Measurements from ENCODE around the gene VDAC1. TPM values are rescaled to one million over a fixed set of nuclear protein-coding genes. Genes with fewer than 3 reads are reported as not detected.

Gene VDAC1
- total RNA-seq, 1 experiment from 2014 or later = 317 TPM

DNA sequence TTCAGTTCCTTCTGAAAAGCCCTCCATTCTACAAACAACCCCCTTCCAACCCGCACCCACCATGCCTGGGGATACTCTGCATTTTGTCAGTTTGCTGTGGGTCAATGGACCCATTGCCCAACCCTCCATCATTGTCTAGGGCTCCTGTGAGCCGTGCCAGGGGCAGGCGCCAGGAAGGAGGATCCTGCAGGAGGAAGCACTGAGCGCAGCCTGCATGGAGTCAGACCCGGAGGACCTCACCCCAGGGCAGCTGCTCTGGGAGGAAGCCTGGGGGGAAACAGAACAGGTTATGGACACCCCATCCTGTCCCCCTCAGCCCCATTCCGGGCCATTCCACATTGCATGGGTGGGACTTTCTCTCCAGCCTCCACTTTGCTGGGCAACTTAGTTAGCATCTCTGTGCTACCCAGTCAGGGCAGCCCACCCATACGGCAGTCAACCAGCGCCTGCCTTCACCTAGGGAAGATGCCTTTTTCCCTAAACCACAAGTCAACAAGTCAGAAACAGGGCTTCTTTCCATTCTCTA lies 48.6 kb upstream of the VDAC1 start:
- TF ChIP-seq CTCF (IDR thresholded peaks at IDR 0.05; ENCODE audit: insufficient read depth in 1 of 2, low read depth in 1 of 2, low read length in 1 of 2, severe bottlenecking in 1 of 2, unreplicated experiment in 1 of 2) = no peak
- intact Hi-C loops (cut with micrococcal nuclease; ENCODE audit: unreplicated experiment) = no loop called here
- no peak overlapping the region for H3K27ac Mint-ChIP-seq (ENCODE audit: unreplicated experiment)
- ChIA-PET CTCF (interaction anchor here (1.5 kb wide), 1 partner anchor 9 kb away, joined by 4 read pairs; no protein-coding TSS in a partner anchor), POLR2A (no interaction called here)
- Histone ChIP-seq H3K27me3 (replicated peaks; ENCODE audit: control insufficient read depth, insufficient read depth, low read length) (no peaks in the 10 kb centered on the region), H3K36me3 (ENCODE audit: control insufficient read depth, insufficient read depth, low read length) (no peaks in the 10 kb centered on the region), H3K4me3 (ENCODE audit: low read depth, low read length) (no peak overlapping the region), H3K4me1 (no peaks in the 10 kb centered on the region), H3K9me3 (no peaks in the 10 kb centered on the region)
- no peaks in the 10 kb centered on the region for H3K9me3 Mint-ChIP-seq (ENCODE audit: unreplicated experiment)
- no peaks in the 10 kb centered on the region for H3K4me1 Mint-ChIP-seq (ENCODE audit: low read depth, unreplicated experiment)
- no peak for DNase-seq
- no peak overlapping the region for H3K4me3 Mint-ChIP-seq (ENCODE audit: unreplicated experiment)
- BruUV-seq (replicated peaks) = no TSS peak
- H3K27me3 Mint-ChIP-seq (ENCODE audit: insufficient read depth, unreplicated experiment) = no peaks in the 10 kb centered on the region
- H3K36me3 Mint-ChIP-seq (ENCODE audit: insufficient read depth, unreplicated experiment) = no peaks in the 10 kb centered on the region

- CTCF ChIA-PET = interaction anchor here (1.3 kb wide), 1 partner anchor 11 kb away, joined by 3 read pairs; no protein-coding TSS in a partner anchor
- Mint-ChIP-seq H3K36me3 (ENCODE audit: insufficient read depth, unreplicated experiment) (no peaks in the 10 kb centered on the region), H3K27ac (ENCODE audit: unreplicated experiment) (no peak overlapping the region), H3K4me3 (ENCODE audit: unreplicated experiment) (no peak overlapping the region), H3K27me3 (ENCODE audit: insufficient read depth, unreplicated experiment) (no peaks in the 10 kb centered on the region), H3K9me3 (ENCODE audit: unreplicated experiment) (no peaks in the 10 kb centered on the region), H3K4me1 (ENCODE audit: low read depth, unreplicated experiment) (no peaks in the 10 kb centered on the region)
- POLR2A ChIA-PET = no interaction called here
- TF ChIP-seq CTCF (IDR thresholded peaks at IDR 0.05; ENCODE audit: insufficient read depth in 1 of 2, low read depth in 1 of 2, low read length in 1 of 2, severe bottlenecking in 1 of 2, unreplicated experiment in 1 of 2) = no peak
- Histone ChIP-seq H3K9me3 (no peaks in the 10 kb centered on the region), H3K4me3 (ENCODE audit: low read depth, low read length) (no peak overlapping the region), H3K27me3 (replicated peaks; ENCODE audit: control insufficient read depth, insufficient read depth, low read length) (no peaks in the 10 kb centered on the region), H3K36me3 (ENCODE audit: control insufficient read depth, insufficient read depth, low read length) (no peaks in the 10 kb centered on the region), H3K4me1 (no peaks in the 10 kb centered on the region)
- intact Hi-C loops (cut with micrococcal nuclease; ENCODE audit: unreplicated experiment) = no loop called here
- DNase-seq = no peak
- BruUV-seq (replicated peaks) = no TSS peak
Measured at GRCh38 chr5:134051305-134051704, 46.5 kb upstream of the VDAC1 start.

- Histone ChIP-seq H3K4me3 (ENCODE audit: low read depth, low read length) (no peak overlapping the region), H3K4me1 (no peaks in the 10 kb centered on the region), H3K36me3 (ENCODE audit: control insufficient read depth, insufficient read depth, low read length) (no peaks in the 10 kb centered on the region), H3K27me3 (replicated peaks; ENCODE audit: control insufficient read depth, insufficient read depth, low read length) (no peaks in the 10 kb centered on the region), H3K9me3 (no peaks in the 10 kb centered on the region)
- no peak for TF ChIP-seq CTCF (IDR thresholded peaks at IDR 0.05; ENCODE audit: insufficient read depth in 1 of 2, low read depth in 1 of 2, low read length in 1 of 2, severe bottlenecking in 1 of 2, unreplicated experiment in 1 of 2)
- H3K36me3 Mint-ChIP-seq (ENCODE audit: insufficient read depth, unreplicated experiment) = no peaks in the 10 kb centered on the region
- no peak overlapping the region for H3K27ac Mint-ChIP-seq (ENCODE audit: unreplicated experiment)
- POLR2A ChIA-PET = no interaction called here
- H3K4me1 Mint-ChIP-seq (ENCODE audit: low read depth, unreplicated experiment) = no peaks in the 10 kb centered on the region
- H3K9me3 Mint-ChIP-seq (ENCODE audit: unreplicated experiment) = no peaks in the 10 kb centered on the region
- intact Hi-C loops (cut with micrococcal nuclease; ENCODE audit: unreplicated experiment) = no loop called here
- no peak for DNase-seq
- BruUV-seq (replicated peaks) = no TSS peak
- no peaks in the 10 kb centered on the region for H3K27me3 Mint-ChIP-seq (ENCODE audit: insufficient read depth, unreplicated experiment)
- H3K4me3 Mint-ChIP-seq (ENCODE audit: unreplicated experiment) = no peak overlapping the region
- CTCF ChIA-PET = interaction anchor here (1.4 kb wide), 1 partner anchor 9 kb away, joined by 5 read pairs; no protein-coding TSS in a partner anchor
Measured at GRCh38 chr5:134048864-134049263, 44.1 kb upstream of the VDAC1 start.

Data from Caco-2 (cell line).